ENCODE measurements around the gene HMGN4.
"Not testable (repeated sequence)": the region's sequence is repeated elsewhere in the genome, so short reads cannot be mapped to it uniquely, and the experiment has no call there.

HMGN4 gene

DNA sequence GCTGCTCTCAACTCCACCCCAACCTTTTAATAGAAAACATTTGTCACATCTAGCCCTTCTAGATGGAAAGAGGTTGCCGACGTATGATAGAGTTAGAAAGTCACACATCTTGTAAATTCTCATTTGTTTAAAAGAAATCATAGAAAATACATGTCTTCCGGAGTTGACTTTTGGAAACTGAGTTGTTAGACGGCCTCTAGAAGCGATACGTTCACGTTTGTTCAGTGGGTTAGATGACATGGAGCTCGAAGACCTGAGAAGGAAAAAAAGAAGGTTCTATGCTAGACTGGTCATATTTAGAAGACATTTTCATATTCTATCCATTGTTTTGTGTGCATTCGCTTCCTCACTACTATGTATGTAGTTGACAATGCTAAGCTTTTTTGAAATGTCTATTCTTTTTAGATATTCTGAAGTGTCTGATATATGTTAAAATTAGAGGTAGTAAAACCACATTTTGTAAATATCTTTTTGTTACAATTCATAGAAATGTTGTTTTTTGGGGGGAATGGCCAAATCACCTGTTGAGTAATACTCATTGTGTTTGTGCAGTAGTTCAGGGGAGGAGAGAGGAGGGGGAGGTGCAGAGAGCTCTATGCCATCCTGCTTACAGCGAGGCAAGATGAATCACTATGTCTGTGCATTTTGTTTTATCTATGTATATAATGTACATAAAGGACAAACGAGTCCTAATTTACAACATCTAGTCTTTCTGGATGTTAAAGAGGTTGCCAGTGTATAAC lies 15.5 kb upstream of the HMGN4 start:
- DNase-seq: not testable (repeated sequence)

DNA sequence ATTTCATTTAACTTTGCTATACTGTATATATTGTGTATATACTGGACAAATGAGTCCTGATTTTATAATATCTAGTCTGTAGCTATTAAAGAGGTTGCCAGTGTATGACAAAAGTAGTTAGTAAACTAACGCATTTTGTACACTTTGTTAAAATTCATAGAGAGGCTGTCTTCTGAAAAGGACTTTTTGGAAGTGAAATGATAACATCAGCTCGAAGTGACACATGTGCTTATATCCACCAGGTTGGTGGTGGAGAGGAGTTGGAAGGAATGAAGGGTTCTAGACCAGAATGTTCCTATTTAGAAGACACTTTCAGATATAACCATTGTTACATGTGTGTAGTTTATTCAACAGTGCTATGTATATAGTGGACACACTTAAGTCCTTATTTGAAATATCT lies 13.9 kb upstream of the HMGN4 start:
- not testable (repeated sequence) for DNase-seq

DNA sequence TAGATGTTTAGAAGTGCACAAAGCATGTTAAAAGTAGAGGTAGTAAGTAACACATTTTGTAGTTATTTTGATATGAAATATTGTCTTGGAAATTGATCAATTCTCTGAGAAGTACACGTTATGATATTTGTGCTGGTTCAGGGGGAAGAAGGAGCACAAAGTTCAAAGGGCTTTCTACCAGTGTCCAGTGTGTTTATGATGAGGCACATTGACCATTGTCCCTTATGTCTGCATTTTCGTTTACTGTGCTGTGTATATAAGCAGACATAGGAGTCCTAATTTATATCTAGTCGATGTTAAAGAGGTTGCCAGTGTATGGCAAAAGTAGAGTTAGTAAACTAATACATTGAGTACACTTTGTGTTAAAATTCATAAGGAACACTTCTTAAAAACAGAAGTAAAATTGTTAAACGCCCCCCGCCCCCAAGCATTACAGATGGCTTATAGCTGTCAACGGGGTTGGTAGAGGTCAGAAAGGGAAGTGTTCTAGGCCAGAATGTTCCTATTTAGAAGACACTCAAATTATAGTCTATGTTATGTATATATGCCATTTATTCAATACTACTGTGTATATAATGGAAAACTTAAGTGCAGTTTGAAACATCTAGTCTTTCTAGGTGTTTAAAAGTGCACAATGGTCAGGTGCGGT lies 13.3 kb upstream of the HMGN4 start:
- no peak for DNase-seq

GRCh38 chr6:26525838-26526237 lies 12.3 kb upstream of the HMGN4 start:
- DNase-seq: no peak

GRCh38 chr6:26526928-26527327 lies 11.2 kb upstream of the HMGN4 start:
- DNase-seq: no peak

DNA sequence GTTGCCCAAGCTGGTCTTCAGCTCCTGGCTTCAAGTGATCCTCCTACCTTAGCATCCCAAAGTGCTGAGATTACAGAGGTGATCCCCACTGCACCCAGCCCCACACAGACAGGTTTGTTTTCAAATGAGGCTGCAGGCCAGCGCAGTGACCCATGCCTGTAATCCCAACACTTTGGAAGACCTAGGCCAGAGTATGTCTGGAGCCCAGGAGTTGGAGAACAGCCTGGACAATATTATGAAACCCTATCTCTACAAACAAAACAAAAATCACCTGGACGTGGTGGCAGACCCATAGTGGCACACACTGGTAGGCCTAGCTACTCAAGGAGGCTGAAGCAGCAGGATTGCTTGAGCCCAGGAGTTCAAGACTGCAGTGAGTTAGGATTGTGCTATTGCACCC lies 8.0 kb upstream of the HMGN4 start:
- no peak for DNase-seq

- DNase-seq: no peak
Observed at GRCh38 chr6:26531897-26532296, 6.3 kb upstream of the HMGN4 start.

DNA sequence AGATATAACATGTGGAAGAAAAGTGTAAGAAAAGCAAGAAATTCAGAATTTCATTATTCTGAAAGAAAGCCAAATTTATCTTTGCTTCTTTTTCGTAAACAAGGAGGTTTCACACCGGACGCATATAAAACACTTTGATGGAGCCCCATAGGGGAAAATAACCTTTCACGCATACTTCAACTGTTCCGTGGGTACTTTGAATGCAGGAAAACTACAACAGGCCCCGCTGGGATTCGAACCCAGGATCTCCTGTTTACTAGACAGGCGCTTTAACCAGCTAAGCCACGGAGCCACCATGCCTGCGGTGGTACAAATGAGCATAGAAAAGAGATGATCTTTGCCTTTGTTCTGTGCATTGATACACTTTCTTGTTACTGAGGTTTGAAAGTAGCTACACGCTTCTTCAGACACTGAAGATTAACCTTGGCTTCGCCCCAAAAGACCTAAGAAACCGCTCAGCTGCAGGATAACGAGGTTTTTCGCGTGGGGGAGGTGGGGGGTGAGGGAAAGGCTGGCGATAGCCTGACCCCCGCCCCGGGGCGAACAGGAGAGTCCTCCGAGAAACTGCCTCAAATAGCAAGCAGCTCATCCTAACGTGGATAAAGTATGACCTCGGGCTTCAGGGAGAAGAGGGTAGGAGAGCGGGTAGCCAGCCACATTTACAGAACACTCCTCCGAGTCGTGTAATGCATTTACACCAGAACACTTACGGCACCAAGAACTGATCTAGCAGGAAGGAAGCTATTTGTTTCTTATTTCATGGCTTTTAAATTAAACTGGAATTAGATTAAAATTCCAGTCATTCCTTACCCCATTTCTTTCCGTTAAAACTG lies 5.3 kb upstream of the HMGN4 start:
- peak; percentile 93 for DNase-seq

DNA sequence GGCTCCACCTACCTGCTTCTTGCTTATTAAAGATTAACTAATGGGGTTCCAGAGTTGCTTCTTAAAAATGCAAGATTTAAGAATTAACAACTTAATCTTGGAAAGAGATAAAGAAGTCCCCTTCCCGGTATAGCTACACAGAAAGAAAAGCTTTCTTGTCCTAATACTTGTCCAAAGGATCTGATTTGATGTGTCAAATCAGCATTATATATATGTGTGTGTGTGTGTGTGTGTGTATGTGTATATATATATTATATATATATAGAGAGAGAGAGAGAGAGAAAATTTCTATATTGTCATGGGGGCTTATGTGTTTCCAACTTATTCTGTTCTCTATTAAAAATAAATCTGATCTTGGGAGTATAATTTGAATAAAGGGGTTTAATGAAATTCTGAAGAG lies 4.6 kb upstream of the HMGN4 start:
- DNase-seq: no peak

DNA sequence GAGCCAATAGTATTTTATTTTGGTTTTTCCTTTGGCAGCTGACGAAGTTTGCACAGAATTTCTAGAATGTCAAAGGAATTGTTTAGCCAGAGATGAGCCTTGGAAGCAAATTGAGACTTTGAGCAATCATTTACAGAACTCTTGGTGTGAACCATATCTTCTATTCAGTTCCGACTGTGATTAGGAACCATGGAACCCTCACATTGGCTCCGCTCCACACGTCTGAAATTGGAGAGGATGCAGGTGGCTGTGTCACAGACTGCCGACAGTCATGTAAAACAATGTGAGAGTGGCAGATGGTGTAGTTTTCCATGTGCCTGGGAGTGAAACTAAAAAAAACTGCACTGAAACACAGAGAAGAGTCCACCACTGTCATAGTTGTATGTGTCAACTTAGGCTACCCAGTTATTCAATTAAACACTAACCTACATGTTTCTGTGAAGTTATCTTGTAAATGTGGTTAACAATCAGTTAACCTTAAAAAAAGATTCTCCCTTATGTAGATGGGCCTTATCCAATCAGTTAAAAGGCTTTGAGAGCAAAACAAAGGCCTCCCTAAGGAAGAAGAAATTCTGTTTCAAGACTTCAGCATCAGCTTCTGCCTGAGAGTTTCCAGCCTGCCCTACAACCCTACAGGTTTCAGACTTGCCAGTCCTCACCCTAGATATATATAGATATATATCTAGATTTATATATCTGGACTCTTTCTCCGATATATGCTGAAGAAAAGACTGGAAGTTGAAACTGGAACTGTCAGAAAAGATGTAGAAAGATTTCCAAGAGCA lies 3.3 kb upstream of the HMGN4 start:
- no peak for DNase-seq

DNA sequence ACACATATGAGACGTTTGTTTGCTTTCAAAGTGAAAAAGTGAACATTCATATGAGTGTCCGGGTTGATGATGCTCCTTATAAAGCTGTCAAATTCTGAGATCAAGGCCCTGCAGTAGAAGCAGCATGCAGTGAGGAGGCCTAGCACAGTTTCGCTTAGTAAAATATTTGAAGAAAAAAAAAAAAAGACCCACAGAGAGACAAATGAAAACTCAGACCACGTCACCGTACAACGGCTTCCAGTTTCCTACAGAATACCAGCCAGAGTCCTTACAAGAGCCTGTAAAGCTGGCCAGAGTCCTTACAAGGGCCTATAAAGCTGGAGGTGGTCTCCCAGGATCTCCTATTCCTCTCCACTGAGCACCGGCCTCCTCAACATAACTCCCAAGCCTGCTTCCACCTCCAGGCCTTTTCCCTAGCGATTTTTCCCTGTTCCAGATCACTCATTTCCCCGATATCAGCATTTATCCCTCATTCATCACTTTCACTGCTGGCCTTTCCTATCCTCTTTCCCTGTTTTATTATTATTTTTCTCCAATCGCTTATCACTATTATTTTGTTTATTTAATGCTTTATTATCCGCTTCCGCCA lies 1.5 kb upstream of the HMGN4 start:
- DNase-seq: no peak

GRCh38 chr6:26537160-26537845 lies 863 bp upstream of the HMGN4 start:
- DNase-seq: peak; percentile 87

DNA sequence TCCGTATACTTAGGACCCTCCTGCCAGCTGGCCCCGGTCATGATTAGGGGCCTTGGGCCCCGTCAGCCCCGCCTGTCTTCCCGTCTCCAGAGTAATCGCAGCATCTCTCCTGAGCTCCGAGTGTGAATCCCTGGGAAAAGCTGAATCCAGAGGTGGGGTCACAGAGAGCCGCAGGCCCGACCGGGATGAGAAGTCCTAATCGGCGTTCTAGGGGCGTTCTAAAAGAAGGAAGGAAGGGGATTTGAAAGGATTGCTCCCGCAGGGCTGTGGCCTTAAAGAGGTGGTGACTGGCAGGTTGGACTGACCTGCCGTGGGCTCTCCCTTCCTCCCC lies 371 bp downstream of the HMGN4 start:
- no peak for DNase-seq

GRCh38 chr6:26539071-26539615 lies 977 bp downstream of the HMGN4 start:
- no peak for DNase-seq

DNA sequence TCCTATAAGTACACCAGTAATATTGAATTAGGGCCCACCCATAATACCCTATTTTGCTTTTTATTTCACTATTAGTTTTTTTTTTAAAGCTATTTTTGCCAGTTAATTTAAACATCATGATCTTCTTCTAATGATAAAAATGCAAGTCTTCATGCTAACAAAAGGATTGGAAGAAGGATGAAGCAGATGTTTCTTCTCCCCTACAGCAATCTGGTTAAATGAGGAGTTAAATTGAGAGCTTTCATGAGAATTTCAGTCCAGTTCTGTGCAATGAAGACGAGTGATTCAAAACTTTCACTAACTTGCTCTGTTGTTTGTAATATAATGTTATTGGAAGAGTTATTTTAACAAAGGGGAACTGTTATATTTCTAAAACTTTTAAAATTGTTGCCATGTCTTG lies 3.4 kb downstream of the HMGN4 start:
- no peak for DNase-seq

- no peak for DNase-seq
Observed at GRCh38 chr6:26543953-26544352, 5.8 kb downstream of the HMGN4 start.

DNA sequence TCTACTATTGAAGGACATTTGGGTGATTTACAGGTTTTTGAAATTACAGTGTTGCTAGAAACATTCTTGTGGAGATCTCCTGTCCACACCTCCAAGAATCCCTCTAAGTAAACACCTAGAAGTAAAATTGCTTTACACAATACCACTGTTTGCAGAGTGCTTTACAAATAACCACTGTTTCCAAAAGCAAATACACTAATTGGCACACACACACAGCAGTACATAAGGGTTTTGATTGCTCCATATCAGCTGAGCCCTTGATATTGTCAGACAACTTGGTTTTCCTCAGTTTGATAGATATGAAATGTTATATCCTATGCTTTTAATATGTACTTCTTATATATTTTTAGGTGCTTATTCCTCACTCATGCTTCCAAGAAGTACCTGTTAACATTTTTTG lies 6.3 kb downstream of the HMGN4 start:
- DNase-seq: no peak

DNA sequence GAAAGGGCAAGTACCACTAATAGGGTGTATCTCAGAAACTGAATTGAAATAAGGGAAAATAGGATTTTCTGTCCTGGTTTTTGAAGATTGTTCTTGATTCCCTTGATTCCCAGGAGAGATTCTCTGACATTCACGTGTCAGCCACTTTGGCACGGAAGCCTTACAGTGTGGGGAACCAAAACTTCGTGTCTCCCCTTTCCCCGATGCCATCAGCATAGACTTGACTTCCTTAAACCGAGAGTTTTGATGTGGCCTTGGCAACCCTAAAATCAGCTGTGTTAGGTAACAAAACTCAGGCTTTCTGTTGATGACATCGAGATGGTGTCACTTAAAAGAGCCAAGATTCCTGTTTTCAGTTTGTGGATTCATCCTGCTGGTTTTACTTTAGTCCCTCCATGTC lies 7.5 kb downstream of the HMGN4 start:
- no peak for DNase-seq

DNA sequence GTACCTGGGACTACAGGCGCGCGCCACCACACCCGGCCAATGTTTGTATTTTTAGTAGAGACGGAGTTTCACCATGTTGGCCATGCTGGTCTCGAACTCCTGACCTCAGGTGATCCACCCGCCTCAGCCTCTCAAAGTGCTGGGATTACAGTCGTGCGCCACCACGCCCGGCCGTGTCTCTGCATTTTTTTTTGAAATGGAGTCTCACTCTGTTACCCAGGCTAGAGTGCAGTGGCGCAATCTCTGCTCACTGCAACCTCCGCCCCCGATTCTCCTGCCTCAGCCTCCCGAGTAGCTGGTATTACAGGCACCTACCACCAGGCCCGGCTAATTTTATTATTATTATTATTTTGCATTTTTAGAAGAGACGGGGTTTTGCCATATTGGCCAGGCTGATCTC lies 9.2 kb downstream of the HMGN4 start:
- DNase-seq: not testable (repeated sequence)

DNA sequence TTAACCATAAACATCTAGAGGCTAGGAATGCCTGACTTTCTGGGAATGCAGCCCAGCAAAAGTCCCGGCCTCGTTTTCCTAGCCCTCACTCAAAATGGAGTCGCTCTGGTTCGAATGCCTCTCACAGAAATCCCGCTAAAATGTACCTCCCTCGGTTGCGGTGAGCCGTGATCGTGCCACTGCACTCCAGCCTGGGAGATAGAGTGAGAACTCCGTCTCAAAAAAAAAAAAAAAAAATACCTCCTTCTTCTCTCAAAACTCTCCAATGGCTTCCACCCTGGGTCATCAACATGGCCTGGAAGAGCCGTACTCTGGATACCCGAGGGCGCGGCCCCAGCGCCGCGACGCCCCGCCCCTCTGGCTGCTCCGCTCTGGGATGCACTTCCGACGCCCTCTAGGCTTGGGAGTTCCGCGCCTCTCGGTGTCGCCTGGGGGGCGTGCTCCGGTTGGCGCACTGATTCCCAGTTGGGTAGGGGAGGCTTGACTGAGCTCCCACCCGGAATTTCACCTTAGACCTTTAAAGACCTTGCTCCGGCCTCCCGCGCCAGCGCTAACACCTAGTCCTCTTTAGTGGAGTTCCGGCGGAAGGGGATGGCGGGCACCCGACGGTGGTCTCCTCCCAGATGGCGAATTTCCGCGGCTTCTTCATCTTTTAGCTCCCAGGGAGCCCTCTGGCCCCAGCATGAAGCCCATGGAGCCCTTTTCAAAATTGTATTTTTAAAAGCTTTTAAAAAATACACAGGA lies 12.3 kb downstream of the HMGN4 start:
- peak; percentile 10 for DNase-seq

GRCh38 chr6:26552205-26552604 lies 14.0 kb downstream of the HMGN4 start:
- no peak for DNase-seq

Measured in T1000 (cell line).